ENCODE measurements around the gene D2HGDH. TPM values are rescaled to one million over a fixed set of nuclear protein-coding genes. Genes with fewer than 3 reads are reported as not detected.

The D2HGDH gene
- total RNA-seq, 1 experiment from 2014 or later = 10.0 TPM

DNA sequence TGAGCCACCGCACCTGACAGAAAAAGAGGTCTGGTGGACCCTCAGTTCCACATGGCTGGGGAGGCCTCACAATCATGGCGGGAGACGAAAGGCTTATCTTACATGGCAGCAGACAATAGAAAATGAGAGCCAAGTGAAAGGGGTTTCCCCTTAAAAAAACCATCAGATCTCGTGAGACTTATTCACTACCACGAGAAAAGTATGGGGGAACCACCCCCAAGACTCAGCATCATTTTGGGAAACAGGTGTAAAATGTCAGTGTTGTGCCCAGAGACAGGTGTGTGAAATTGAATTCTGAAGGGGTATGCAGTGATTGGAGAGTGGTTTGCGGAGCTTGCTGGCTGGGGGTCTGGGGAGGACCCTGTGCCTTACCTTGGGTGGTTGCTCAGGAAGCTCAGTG, 4.6 kb upstream of the D2HGDH start:
- Histone ChIP-seq H3K56ac (ENCODE audit: insufficient read length, low read depth, low read length) (no peak overlapping the region), H3K14ac (ENCODE audit: insufficient read depth, low read length) (no peak overlapping the region), H2BK20ac (ENCODE audit: low read depth, low read length, poor library complexity, severe bottlenecking) (no peak overlapping the region), H3K9me3 (ENCODE audit: control insufficient read depth, low read depth, low read length) (no peaks in the 10 kb centered on the region), H3K27ac (ENCODE audit: insufficient read length, low read depth, low read length) (no peak overlapping the region), H3K4me1 (ENCODE audit: insufficient read depth, low read length) (no peaks in the 10 kb centered on the region), H3K27me3 (ENCODE audit: insufficient read depth, low read length) (no peaks in the 10 kb centered on the region), H2BK15ac (ENCODE audit: low read depth, low read length) (no peak overlapping the region), H2BK12ac (ENCODE audit: insufficient read length, low read depth, low read length) (no peak overlapping the region), H2AFZ (ENCODE audit: low read length) (no peak overlapping the region), H2BK120ac (ENCODE audit: low read depth, low read length, poor library complexity, severe bottlenecking) (no peak overlapping the region), H4K8ac (replicated peaks; ENCODE audit: insufficient read length, low read depth, low read length) (no peak overlapping the region), H3K18ac (ENCODE audit: insufficient read length, low read depth, low read length) (no peak overlapping the region), H4K5ac (ENCODE audit: insufficient read length, low read depth, low read length) (no peak overlapping the region), H2BK5ac (ENCODE audit: insufficient read length, low read length) (no peak overlapping the region), H3K4me2 (ENCODE audit: insufficient read depth, insufficient read length, low read length) (no peak overlapping the region), H3K4ac (ENCODE audit: low read depth, low read length) (no peak overlapping the region), H2AK5ac (ENCODE audit: insufficient read length, low read length) (no peak overlapping the region), H3K23me2 (ENCODE audit: insufficient read length, low read depth, low read length, poor library complexity, severe bottlenecking) (peaks cover 5% of the 10 kb centered on the region), H3K23ac (ENCODE audit: insufficient read length, low read depth, low read length) (no peak overlapping the region), H3K79me2 (ENCODE audit: insufficient read depth, low read length) (no peaks in the 10 kb centered on the region), H4K91ac (ENCODE audit: insufficient read length, low read depth, low read length) (no peak overlapping the region), H3K79me1 (ENCODE audit: insufficient read depth, low read depth, low read length, poor library complexity, severe bottlenecking) (no peaks in the 10 kb centered on the region), H4K20me1 (ENCODE audit: control insufficient read depth, insufficient read depth, insufficient read length) (peaks cover 7% of the 10 kb centered on the region), H3K9ac (ENCODE audit: extremely low read depth, insufficient read length, low read length) (no peak overlapping the region), H3T11ph (ENCODE audit: low read length) (no peak overlapping the region)
- no peak for DNase-seq
- H3K27me3 Mint-ChIP-seq (ENCODE audit: low read depth) = peaks cover 19% of the 10 kb centered on the region
- TF ChIP-seq, protein P1, sequence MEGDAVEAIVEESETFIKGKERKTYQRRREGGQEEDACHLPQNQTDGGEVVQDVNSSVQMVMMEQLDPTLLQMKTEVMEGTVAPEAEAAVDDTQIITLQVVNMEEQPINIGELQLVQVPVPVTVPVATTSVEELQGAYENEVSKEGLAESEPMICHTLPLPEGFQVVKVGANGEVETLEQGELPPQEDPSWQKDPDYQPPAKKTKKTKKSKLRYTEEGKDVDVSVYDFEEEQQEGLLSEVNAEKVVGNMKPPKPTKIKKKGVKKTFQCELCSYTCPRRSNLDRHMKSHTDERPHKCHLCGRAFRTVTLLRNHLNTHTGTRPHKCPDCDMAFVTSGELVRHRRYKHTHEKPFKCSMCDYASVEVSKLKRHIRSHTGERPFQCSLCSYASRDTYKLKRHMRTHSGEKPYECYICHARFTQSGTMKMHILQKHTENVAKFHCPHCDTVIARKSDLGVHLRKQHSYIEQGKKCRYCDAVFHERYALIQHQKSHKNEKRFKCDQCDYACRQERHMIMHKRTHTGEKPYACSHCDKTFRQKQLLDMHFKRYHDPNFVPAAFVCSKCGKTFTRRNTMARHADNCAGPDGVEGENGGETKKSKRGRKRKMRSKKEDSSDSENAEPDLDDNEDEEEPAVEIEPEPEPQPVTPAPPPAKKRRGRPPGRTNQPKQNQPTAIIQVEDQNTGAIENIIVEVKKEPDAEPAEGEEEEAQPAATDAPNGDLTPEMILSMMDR (conservative IDR thresholded peaks at IDR 0.05) = no peak
- H3K4me1 Mint-ChIP-seq = 0 out of 4 replicates have a peak, but pooled peaks cover 2 to 5% of the 10 kb centered on the region in 2 experiments
- no CpG with 5 or more reads among the region's 6 CpGs for WGBS (ENCODE audit: extremely low coverage, insufficient read length, low lambda C conversion rate)
- no peak overlapping the region for H3K27ac Mint-ChIP-seq
- no peak overlapping the region for H3K4me3 Mint-ChIP-seq
- peaks cover 3 to 28% (median 16%) of the 10 kb centered on the region in 3 experiments; a peak in 6 of 7 replicates for H3K36me3 Mint-ChIP-seq (ENCODE audit: insufficient read depth in 1 of 3, low read depth in 3 of 3)
- no peaks in the 10 kb centered on the region for H3K9me3 Mint-ChIP-seq
